MCF 10A (cell line): Measurements from ENCODE around the gene PSMB9. TPM values are rescaled to one million over a fixed set of nuclear protein-coding genes. Genes with fewer than 3 reads are reported as not detected.

ENCODE experiments used
- BruUV-seq: library from RNA; stranded (reverse); fragments of 400-500 nt; replicated peaks from 2 replicates; lab custom pipeline; 2021; lab: Mats Ljungman, UMichigan
- CTCF ChIA-PET: fragments of 300-600 bp; sonication (Branson Sonifier 250); formaldehyde crosslinking; extraction: SDS; loops from one replicate; lab custom pipeline; 2021; ENCODE audit warnings: antibody characterized with exemption, inconsistent platforms; lab: Yijun Ruan, JAX
- POLR2A ChIA-PET: fragments of 300-600, 350-650 bp; sonication (Branson Sonifier 250); formaldehyde crosslinking; extraction: SDS; loops from one replicate; lab custom pipeline; 2020; ENCODE audit warnings: antibody characterized with exemption, inconsistent platforms; lab: Yijun Ruan, JAX
- DNase-seq: peaks from one replicate; pipeline ENCODE4 v3.0.0-alpha.2; 2018; ENCODE audit not compliant: unreplicated experiment
- H3K27ac Mint-ChIP-seq: one replicate; pipeline ENCODE4 v1.8.0; 2022; ENCODE audit warnings: mild to moderate bottlenecking, low read depth, mixed read lengths; ENCODE audit not compliant: unreplicated experiment
- H3K27me3 Mint-ChIP-seq: one replicate; pipeline ENCODE4 v1.8.0; 2022; ENCODE audit warnings: mixed read lengths; ENCODE audit not compliant: insufficient read depth, unreplicated experiment
- H3K36me3 Mint-ChIP-seq: one replicate; pipeline ENCODE4 v1.8.0; 2022; ENCODE audit warnings: mild to moderate bottlenecking, moderate library complexity, mixed read lengths; ENCODE audit not compliant: insufficient read depth, unreplicated experiment
- H3K4me1 Mint-ChIP-seq: one replicate; pipeline ENCODE4 v1.8.0; 2022; ENCODE audit warnings: mixed read lengths; ENCODE audit not compliant: insufficient read depth, unreplicated experiment
- H3K4me3 Mint-ChIP-seq: one replicate; pipeline ENCODE4 v1.8.0; 2022; ENCODE audit warnings: mild to moderate bottlenecking, moderate library complexity, mixed read lengths; ENCODE audit not compliant: unreplicated experiment
- H3K9me3 Mint-ChIP-seq: one replicate; pipeline ENCODE4 v1.8.0; 2022; ENCODE audit warnings: mixed read lengths; ENCODE audit not compliant: unreplicated experiment
- CTCF ChIP-seq: fragments of 200-600 bp; IDR thresholded peaks from one replicate; pipeline ENCODE4 v1.8.0; 2022; ENCODE audit warnings: antibody characterized with exemption, mild to moderate bottlenecking; ENCODE audit not compliant: unreplicated experiment
- intact Hi-C: fragments of 100-400 bp; cut with micrococcal nuclease; formaldehyde crosslinking; loops from 2 replicates; pipeline ENCODE4 v1.14.1; 2022
- total RNA-seq: library from RNA; stranded (reverse); gene quantifications from 2 replicates; pipeline ENCODE4 v1.2.3, GENCODE V29; 2022

PSMB9 gene
- total RNA-seq, 1 experiment from 2014 or later = 3.5 TPM

GRCh38 chr6:32903952-32904351 lies 50.0 kb downstream of the PSMB9 start:
- intact Hi-C loops = no loop called here
- no peak for TF ChIP-seq CTCF
- POLR2A ChIA-PET = interaction anchor here (0.5 to 2.9 kb wide), 2 partner anchors 9 to 1429 kb away, joined by 3 to 23 read pairs; no protein-coding TSS in a partner anchor
- BruUV-seq = no TSS peak
- H3K27ac Mint-ChIP-seq = no peak overlapping the region
- DNase-seq = no peak
- CTCF ChIA-PET = interaction anchor here (0.6 to 1.2 kb wide), 5 partner anchors 10 to 111 kb away, joined by 3 to 4 read pairs (median 3); no protein-coding TSS in a partner anchor
- no peaks in the 10 kb centered on the region for H3K27me3 Mint-ChIP-seq
- no peaks in the 10 kb centered on the region for H3K9me3 Mint-ChIP-seq
- H3K4me1 Mint-ChIP-seq = no peaks in the 10 kb centered on the region
- H3K4me3 Mint-ChIP-seq = no peak overlapping the region
- no peaks in the 10 kb centered on the region for H3K36me3 Mint-ChIP-seq

- Mint-ChIP-seq H3K4me3 (no peak overlapping the region), H3K27ac (no peak overlapping the region), H3K36me3 (no peaks in the 10 kb centered on the region), H3K9me3 (no peaks in the 10 kb centered on the region), H3K4me1 (no peaks in the 10 kb centered on the region), H3K27me3 (no peaks in the 10 kb centered on the region)
- intact Hi-C loops = no loop called here
- ChIA-PET CTCF (interaction anchor here (0.6 to 1.2 kb wide), 4 partner anchors 11 to 134 kb away, joined by 3 to 4 read pairs (median 3); no protein-coding TSS in a partner anchor), POLR2A (interaction anchor here (0.6 to 2.9 kb wide), 2 partner anchors 11 to 129 kb away, joined by 5 to 23 read pairs; no protein-coding TSS in a partner anchor)
- TF ChIP-seq CTCF = no peak
- BruUV-seq = no TSS peak
- DNase-seq = no peak
These were observed 51.1 kb downstream of the PSMB9 start for GRCh38 chr6:32905078-32905477.

GRCh38 chr6:32906539-32906938 lies 52.5 kb downstream of the PSMB9 start:
- Mint-ChIP-seq H3K9me3 (no peaks in the 10 kb centered on the region), H3K4me3 (no peak overlapping the region), H3K27me3 (peaks cover 7% of the 10 kb centered on the region), H3K4me1 (no peaks in the 10 kb centered on the region), H3K27ac (no peak overlapping the region), H3K36me3 (no peaks in the 10 kb centered on the region)
- ChIA-PET CTCF (interaction anchor here (0.6 to 1.1 kb wide), 4 partner anchors 10 to 48 kb away, joined by 3 to 7 read pairs (median 3); no protein-coding TSS in a partner anchor), POLR2A (no interaction called here)
- intact Hi-C loops = no loop called here
- DNase-seq = no peak
- BruUV-seq = no TSS peak
- no peak for TF ChIP-seq CTCF

- intact Hi-C loops = no loop called here
- no peaks in the 10 kb centered on the region for H3K4me1 Mint-ChIP-seq
- no TSS peak for BruUV-seq
- H3K27me3 Mint-ChIP-seq = peaks cover 15% of the 10 kb centered on the region
- ChIA-PET CTCF (no interaction called here), POLR2A (interaction anchor here (1.2 kb wide), 1 partner anchor 15 kb away, joined by 4 read pairs; no protein-coding TSS in a partner anchor)
- no peak for DNase-seq
- H3K9me3 Mint-ChIP-seq = no peaks in the 10 kb centered on the region
- H3K36me3 Mint-ChIP-seq = no peaks in the 10 kb centered on the region
- H3K27ac Mint-ChIP-seq = no peak overlapping the region
- H3K4me3 Mint-ChIP-seq = no peak overlapping the region
- TF ChIP-seq CTCF = no peak
These were observed 54.9 kb downstream of the PSMB9 start for GRCh38 chr6:32908897-32909296.

Other genes with a start within 250 kb of the PSMB9 start
- not detected in 2 replicates for gene HLA-DQA1, start 216.8 kb upstream of the PSMB9 start, total RNA-seq
- gene HLA-DQB1, start 187.5 kb upstream of the PSMB9 start, total RNA-seq = not detected in 2 replicates
- gene HLA-DQA2, start 112.8 kb upstream of the PSMB9 start, total RNA-seq = not detected in 2 replicates
- gene HLA-DQB2, start 90.7 kb upstream of the PSMB9 start, total RNA-seq = not detected in 2 replicates
- gene HLA-DOB, start 37.2 kb upstream of the PSMB9 start, total RNA-seq = 0.56 and 0.79 TPM in 2 replicates
- 43.3 and 61.2 TPM in 2 replicates for gene TAP2, start 15.5 kb upstream of the PSMB9 start, total RNA-seq
- gene PSMB8, start 10.1 kb upstream of the PSMB9 start, total RNA-seq = 34.1 and 47.3 TPM in 2 replicates
- 32.3 and 35.2 TPM in 2 replicates for gene TAP1, start 488 bp upstream of the PSMB9 start, total RNA-seq
- gene HLA-DMB, start 86.8 kb downstream of the PSMB9 start, total RNA-seq = not detected in 2 replicates
- 2.4 and 2.9 TPM in 2 replicates for gene HLA-DMA, start 98.9 kb downstream of the PSMB9 start, total RNA-seq
- 201 and 223 TPM in 2 replicates for gene BRD2, start 114.4 kb downstream of the PSMB9 start, total RNA-seq
- gene HLA-DOA, start 155.4 kb downstream of the PSMB9 start, total RNA-seq = not detected in 2 replicates
- gene HLA-DPA1, start 219.5 kb downstream of the PSMB9 start, total RNA-seq = not detected in 2 replicates
- not detected in 2 replicates for gene HLA-DPB1, start 221.8 kb downstream of the PSMB9 start, total RNA-seq